Measurements from ENCODE around the gene PRKCQ.
"Not testable (repeated sequence)": the region's sequence is repeated elsewhere in the genome, so short reads cannot be mapped to it uniquely, and the experiment has no call there.

Gene PRKCQ

GRCh38 chr10:6388261-6388893 is 191.7 kb downstream of the PRKCQ start:
- Mint-ChIP-seq H3K4me3 (no peak overlapping the region), H3K4me1 (peaks cover 6% of the 10 kb centered on the region), H3K27me3 (no peaks in the 10 kb centered on the region), H3K9me3 (peaks cover 20% of the 10 kb centered on the region), H3K27ac (no peak overlapping the region), H3K36me3 (peaks cover 26% of the 10 kb centered on the region)
- no peak for DNase-seq
- CTCF ChIA-PET = interaction anchor here (1.0 to 2.2 kb wide), 3 partner anchors 11 to 18 kb away, joined by 3 to 10 read pairs (median 5); no protein-coding TSS in a partner anchor

GRCh38 chr10:6386960-6387359 is 193.1 kb downstream of the PRKCQ start:
- Mint-ChIP-seq H3K36me3 (peaks cover 27% of the 10 kb centered on the region), H3K27ac (no peak overlapping the region), H3K9me3 (peaks cover 21% of the 10 kb centered on the region), H3K4me1 (peaks cover 20% of the 10 kb centered on the region), H3K27me3 (no peaks in the 10 kb centered on the region), H3K4me3 (no peak overlapping the region)
- DNase-seq = no peak
- CTCF ChIA-PET = no interaction called here

- CTCF ChIA-PET = interaction anchor here (1.1 kb wide), 1 partner anchor 33 kb away, joined by 3 read pairs; no protein-coding TSS in a partner anchor
- H3K9me3 Mint-ChIP-seq = peaks cover 26% of the 10 kb centered on the region
- H3K27me3 Mint-ChIP-seq = no peaks in the 10 kb centered on the region
- H3K4me1 Mint-ChIP-seq = peaks cover 26% of the 10 kb centered on the region
- no peak for DNase-seq
- H3K36me3 Mint-ChIP-seq = peaks cover 25% of the 10 kb centered on the region
- H3K27ac Mint-ChIP-seq = no peak overlapping the region
- H3K4me3 Mint-ChIP-seq = no peak overlapping the region
Observed at GRCh38 chr10:6386346-6386745, 193.7 kb downstream of the PRKCQ start.

- H3K9me3 Mint-ChIP-seq = peaks cover 29% of the 10 kb centered on the region
- no peak for DNase-seq
- H3K4me1 Mint-ChIP-seq = peaks cover 33% of the 10 kb centered on the region
- peaks cover 27% of the 10 kb centered on the region for H3K36me3 Mint-ChIP-seq
- no peak overlapping the region for H3K4me3 Mint-ChIP-seq
- no peaks in the 10 kb centered on the region for H3K27me3 Mint-ChIP-seq
- H3K27ac Mint-ChIP-seq = no peak overlapping the region
- CTCF ChIA-PET = interaction anchor here (1.1 kb wide), 1 partner anchor 32 kb away, joined by 3 read pairs; no protein-coding TSS in a partner anchor
Observed at GRCh38 chr10:6385665-6386064, 194.4 kb downstream of the PRKCQ start.

GRCh38 chr10:6384847-6385246 is 195.2 kb downstream of the PRKCQ start:
- H3K27ac Mint-ChIP-seq = no peak overlapping the region

GRCh38 chr10:6384031-6384430 is 196.0 kb downstream of the PRKCQ start:
- Mint-ChIP-seq H3K4me3 (no peak overlapping the region), H3K27me3 (no peaks in the 10 kb centered on the region), H3K36me3 (peaks cover 32% of the 10 kb centered on the region), H3K4me1 (peaks cover 33% of the 10 kb centered on the region), H3K27ac (no peak overlapping the region), H3K9me3 (peaks cover 33% of the 10 kb centered on the region)
- no peak for DNase-seq
- CTCF ChIA-PET = no interaction called here

More at GRCh38 chr10:6384847-6385246, 195.2 kb downstream of the PRKCQ start:
- peaks cover 33% of the 10 kb centered on the region for H3K4me1 Mint-ChIP-seq
- CTCF ChIA-PET = no interaction called here
- H3K9me3 Mint-ChIP-seq = peaks cover 30% of the 10 kb centered on the region
- H3K4me3 Mint-ChIP-seq = no peak overlapping the region
- H3K27me3 Mint-ChIP-seq = no peaks in the 10 kb centered on the region
- DNase-seq = no peak
- H3K36me3 Mint-ChIP-seq = peaks cover 30% of the 10 kb centered on the region

GRCh38 chr10:6383096-6383812 is 196.8 kb downstream of the PRKCQ start:
- no peak overlapping the region for H3K4me3 Mint-ChIP-seq
- H3K9me3 Mint-ChIP-seq = peaks cover 40% of the 10 kb centered on the region
- DNase-seq = no peak
- peaks cover 36% of the 10 kb centered on the region for H3K36me3 Mint-ChIP-seq
- no peak overlapping the region for H3K27ac Mint-ChIP-seq
- CTCF ChIA-PET = interaction anchor here (0.8 to 1.2 kb wide), 2 partner anchors 8 to 36 kb away, joined by 3 to 4 read pairs; no protein-coding TSS in a partner anchor
- peaks cover 33% of the 10 kb centered on the region for H3K4me1 Mint-ChIP-seq
- no peaks in the 10 kb centered on the region for H3K27me3 Mint-ChIP-seq

GRCh38 chr10:6382081-6382480 is 198.0 kb downstream of the PRKCQ start:
- CTCF ChIA-PET = interaction anchor here (0.7 to 1.7 kb wide), 7 partner anchors 9 to 180 kb away, joined by 3 to 6 read pairs (median 3); partner anchors contain the start of gene PFKFB3
- peaks cover 46% of the 10 kb centered on the region for H3K9me3 Mint-ChIP-seq
- peaks cover 42% of the 10 kb centered on the region for H3K36me3 Mint-ChIP-seq
- H3K27me3 Mint-ChIP-seq = no peaks in the 10 kb centered on the region
- DNase-seq = peak; percentile 63
- H3K4me3 Mint-ChIP-seq = peak overlapping the region; percentile 30
- peak overlapping the region; percentile 84 for H3K27ac Mint-ChIP-seq
- H3K4me1 Mint-ChIP-seq = peaks cover 33% of the 10 kb centered on the region

GRCh38 chr10:6380478-6380877 is 199.6 kb downstream of the PRKCQ start:
- CTCF ChIA-PET, H3K27ac Mint-ChIP-seq, DNase-seq, H3K4me3 Mint-ChIP-seq, H3K27me3 Mint-ChIP-seq: not testable (repeated sequence)
- Mint-ChIP-seq H3K36me3 (peaks cover 42% of the 10 kb centered on the region), H3K9me3 (peaks cover 46% of the 10 kb centered on the region), H3K4me1 (peaks cover 33% of the 10 kb centered on the region)

- H3K27ac Mint-ChIP-seq = no peak overlapping the region
Observed at GRCh38 chr10:6379015-6379776, 200.9 kb downstream of the PRKCQ start.

More at GRCh38 chr10:6379015-6379776, 200.9 kb downstream of the PRKCQ start:
- CTCF ChIA-PET = no interaction called here
- Mint-ChIP-seq H3K27me3 (peaks cover 4% of the 10 kb centered on the region), H3K36me3 (peaks cover 42% of the 10 kb centered on the region), H3K9me3 (peaks cover 46% of the 10 kb centered on the region), H3K4me1 (peaks cover 28% of the 10 kb centered on the region), H3K4me3 (no peak overlapping the region)
- DNase-seq = no peak
